Germinal center (tissue), 1 donor: ENCODE measurements around the gene CCDC136.

Source experiments
- DNase-seq: peaks from one replicate; pipeline ENCODE4 v3.0.0; 2012; ENCODE audit warnings: mixed read lengths, low spot score

CCDC136 gene

DNA sequence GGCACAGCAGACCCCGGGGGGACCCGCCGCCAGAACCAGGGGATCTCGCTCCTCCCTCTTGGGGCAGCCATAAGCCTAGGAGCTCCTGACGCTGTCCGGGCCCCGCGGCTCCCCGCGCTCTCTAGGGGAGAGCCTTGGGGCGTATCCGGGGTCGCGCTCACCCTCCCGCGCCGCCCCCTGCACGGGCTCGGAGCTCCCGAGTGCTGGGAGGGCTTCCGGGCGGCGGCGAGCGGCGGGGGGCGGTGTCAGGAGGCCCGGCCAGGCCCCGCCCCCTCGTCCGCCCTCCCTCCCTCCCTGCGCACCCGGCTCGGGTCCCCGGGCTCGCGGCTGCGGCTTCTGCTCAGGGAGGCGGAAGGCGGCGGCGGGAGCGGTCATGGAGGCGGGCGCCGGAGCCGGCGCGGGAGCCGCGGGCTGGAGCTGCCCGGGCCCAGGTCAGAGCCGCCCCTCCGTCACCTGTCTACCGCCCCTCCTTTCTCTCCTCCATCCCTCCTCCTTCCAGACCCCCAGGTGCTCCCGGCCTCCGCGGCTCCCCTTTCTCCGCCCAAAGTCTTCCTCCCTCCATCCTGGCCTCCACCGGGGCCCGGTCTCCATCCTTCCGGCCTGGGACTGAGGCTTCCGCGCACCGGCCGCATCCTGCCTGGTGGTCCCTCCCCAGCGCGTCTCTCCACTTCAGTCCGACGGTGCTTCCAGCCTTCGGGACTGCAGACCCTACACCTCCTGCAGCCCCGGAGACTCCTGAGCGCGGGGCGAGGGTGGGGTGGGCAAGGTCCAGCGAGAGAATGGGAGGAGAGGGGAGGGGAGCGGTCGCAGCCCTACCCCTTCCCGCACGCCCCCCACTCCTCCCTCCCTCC lies at the start of gene CCDC136:
Gene CCDC136 (plus strand): TSS at position 848 of the 851 bp plus-strand sequence. CDS start 444 bp downstream, outside the sequence.
- peak; percentile 92 for DNase-seq

DNA sequence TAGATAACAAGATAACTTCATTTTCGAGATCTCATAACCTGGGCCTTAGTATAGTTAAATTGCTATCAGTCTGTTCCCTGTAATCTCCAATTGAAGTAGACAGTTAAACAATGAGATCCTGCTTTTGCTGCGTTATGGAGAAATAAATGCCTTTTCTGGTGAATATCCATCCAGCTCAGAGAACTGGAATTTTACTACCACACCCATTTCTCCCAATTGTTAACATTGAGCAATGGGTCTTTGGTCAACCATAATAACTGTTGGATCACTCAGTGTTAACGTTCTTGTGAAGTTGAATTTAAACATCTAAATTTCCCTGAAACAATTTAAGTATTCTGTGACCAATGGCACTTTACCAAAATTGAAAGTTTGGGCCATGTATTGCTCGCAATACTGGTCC lies 49.6 kb upstream of the CCDC136 start:
- no peak for DNase-seq

DNA sequence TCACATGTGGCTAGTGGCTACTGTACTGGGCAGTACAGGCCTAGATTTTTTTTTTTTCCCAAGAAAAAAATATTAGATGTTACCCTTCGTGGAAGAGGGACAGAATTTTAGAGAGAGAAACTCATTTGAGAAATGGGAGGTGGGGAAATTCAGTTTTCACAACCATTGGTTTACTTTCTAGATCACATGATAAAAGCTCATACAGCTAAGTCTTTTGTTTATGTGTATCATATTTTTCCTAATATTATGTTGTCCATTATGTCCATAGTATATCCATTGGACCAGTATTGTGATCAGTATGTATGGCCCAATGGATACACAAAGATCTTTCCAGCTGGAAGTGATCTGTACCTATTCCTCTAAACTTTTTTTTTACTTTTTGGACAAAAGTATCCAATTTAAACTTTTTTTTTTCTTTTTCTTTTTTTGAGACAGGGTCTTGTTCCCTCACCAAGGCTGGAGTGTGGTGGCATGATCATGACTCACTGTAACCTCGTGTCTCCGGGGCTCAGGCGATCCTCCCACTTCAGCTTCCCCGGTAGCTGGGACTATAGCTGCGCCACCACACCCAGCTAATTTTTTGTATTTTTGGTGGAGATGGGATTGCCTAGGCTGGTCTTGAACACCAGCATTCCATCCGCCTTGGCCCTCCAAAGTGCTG lies 48.5 kb upstream of the CCDC136 start:
- no peak for DNase-seq

DNA sequence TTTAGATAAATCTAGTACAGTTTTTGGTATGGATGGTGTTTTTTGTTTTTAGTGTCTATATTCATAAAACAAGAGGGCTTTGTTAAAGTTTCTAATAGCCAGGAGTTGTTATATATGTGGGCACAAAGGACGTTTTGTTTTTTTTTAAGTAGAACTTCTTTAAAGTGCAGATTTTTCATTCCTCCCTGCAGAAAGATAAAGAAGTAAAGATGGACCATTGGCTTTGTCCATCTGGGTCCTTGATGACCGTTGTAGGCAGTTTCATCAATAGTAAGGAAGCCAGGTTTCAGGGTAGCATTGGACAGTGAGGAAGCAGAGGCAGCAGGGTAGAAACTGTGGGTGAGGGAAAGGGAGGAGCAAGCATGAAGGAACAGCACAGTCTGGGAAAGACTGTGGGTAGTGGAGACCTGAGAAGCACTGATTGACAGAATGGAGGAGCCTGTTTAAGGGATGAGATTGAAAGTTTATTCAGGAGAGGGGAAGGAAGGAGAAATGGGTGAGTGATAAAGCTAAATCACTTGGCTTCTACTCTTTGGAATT lies 47.3 kb upstream of the CCDC136 start:
- no peak for DNase-seq

DNA sequence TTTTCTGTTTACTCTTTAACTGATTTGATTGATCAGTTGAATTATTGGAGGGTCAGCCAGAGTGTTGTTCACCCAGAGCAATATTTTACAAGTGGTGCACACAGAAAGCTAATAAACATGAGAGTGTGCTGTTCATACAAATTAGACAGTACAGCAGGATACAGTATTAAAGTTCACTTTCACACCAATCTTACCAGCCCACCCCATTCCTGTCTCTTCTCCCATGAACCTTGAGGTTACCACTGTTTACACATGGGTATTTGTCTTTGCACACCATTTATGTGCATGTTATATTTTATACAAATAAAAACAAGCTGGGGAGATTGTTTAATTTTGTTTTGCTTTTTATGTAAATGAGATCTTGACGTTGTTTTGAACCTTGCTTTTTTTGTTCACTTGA lies 46.1 kb upstream of the CCDC136 start:
- DNase-seq = no peak

DNA sequence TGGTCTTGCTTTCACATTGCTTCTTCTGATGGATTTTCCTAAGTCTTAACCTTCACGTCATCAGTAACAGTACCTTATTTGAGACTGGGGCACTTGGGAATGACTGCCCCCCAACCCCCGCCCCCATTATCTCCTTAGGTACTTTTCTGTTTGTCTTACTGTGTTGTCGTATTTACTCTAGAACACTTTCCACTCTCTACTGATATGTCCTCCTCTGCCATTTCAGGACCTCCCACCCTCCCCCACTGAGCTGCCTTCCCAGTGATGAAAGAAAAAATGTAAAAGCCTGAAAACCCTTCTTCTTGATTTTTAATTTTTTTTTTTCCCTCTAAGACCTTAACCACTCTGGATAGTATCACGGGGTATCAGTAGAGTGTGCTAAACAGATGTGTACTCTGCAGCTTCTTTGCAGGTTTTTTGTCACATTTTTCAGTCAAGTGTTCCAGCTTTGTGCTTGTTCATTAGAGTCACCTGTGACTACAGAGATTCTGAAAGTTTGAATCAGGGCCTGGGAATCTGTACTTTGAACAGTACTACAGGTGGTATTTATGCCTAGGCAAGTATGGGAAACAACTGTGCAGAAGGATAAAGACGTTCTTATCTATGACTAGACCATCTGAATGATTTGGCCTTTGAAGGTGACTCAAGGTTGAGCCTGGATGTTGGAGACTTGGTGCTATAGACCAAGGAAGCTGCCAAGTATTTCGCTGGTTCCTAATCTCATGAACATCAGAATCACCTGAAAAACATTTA lies 44.3 kb upstream of the CCDC136 start:
- DNase-seq = no peak

DNA sequence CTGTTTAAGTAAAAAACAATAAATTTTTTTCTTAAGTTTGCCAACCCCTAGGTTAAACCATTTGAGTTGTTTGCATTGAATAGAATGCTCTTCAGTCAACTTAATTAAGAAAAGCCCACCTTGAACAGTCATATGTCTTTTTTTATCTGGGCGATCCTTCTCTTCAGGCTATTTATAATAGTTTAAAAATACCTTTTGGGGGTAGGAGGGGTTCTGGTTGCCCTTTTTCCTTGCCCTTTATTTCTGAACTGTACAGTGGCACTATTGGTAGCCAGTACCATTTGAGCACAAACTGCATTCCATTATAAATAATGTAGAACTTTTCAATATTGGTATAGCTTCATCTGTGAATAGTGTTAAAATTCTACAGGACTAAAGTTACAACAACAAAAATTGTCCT lies 39.5 kb upstream of the CCDC136 start:
- DNase-seq = no peak

DNA sequence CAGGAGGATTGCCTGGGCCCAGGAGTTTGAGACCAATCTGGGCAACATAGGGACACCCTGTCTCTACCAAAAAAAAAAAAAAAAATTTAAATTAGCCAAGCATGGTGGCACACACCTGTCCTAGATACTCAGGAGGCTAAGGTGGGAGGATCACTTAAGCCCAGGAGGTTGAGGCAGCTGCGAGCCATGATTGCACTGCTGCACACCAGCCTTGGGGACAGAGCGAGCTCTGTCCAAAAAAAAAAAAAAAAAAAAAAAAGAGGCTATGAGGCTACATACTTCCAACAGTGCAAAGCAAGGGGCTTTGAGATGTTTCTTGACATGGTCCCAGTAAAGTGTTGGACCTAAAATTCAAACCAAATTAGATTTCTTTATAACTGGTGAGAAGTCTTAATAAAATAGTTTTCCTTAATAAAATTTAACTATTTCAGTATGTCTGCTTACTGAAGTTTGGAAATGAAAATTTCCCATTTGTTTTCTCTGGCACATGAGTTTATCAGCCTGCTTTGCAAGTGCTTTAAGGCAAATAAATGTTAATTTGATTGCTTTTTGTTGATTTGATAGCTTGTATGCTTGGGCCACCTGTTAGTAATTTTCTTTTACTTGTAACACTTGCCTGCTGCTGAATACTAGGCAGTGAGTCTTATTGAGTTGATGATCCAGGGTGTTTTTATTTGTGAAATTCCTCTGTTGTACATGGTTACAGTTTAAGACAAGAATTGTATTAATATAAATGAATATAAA lies 36.5 kb upstream of the CCDC136 start:
- DNase-seq = no peak

DNA sequence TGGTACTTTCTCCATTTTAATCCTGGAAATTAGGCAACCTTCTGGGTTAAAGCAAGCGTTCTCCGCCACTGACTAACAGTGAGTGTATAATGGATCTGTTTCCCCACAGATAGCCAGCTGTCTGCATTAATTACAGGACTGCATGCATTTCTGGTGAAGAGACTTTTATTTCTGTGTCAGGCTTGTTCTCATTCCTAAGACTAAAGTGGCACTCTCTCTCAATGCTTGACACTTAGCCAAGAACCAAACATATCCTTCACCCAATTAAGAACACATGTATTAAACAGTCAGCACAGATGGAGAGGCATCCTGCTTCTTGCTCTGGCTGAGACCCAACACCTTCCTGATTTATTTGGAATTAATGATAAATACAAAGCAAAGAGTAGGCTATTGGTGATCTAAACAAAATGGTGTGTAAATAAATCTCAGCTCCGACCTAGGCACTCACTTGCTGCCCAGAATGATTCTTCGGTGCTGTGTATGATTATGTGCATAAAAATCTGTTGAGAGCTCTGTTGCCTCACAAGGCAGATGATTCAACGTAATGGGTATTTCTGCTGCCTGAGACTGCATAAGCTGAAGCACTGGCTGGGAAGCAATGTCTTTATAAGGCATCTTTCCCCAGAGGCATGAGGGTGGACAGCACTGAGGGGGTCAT lies 35.8 kb upstream of the CCDC136 start:
- no peak for DNase-seq

DNA sequence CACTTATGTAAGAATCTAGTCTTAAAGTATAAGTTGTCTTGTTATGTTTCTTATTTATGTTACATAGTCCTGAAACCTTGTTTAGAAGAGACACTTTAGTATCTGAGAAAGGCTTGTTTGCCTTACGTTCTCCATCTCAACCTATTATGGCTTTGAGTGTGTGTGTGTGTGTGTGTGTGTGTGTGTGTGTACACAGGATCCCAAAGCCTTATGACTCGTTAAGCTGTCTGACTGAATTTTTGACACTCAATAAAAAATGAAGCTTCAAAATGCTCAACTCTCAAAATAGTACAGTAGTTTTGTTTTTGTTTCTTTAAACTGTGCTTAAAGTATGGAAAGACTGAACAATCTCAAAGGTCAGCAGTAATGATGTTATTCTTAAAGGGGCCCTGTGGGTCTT lies 34.6 kb upstream of the CCDC136 start:
- no peak for DNase-seq

DNA sequence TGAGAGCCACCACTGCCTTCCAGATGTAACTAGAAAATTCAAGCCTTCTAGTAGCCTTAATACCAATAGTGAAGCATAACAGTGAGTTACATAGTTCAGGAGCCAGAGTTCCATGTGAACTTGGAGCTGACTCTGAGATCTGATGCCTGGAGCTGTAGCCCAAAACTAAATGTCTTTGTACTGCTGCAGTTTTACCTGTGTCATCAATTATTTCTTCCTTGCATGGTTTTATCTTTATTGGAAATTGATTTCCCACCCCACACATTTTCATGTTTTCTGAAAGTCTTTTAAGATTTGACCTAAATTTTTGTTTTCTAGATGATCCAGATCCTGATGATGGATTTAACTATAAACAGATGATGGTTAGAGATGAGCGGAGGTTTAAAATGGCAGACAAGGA lies 33.2 kb upstream of the CCDC136 start:
- no peak for DNase-seq

DNA sequence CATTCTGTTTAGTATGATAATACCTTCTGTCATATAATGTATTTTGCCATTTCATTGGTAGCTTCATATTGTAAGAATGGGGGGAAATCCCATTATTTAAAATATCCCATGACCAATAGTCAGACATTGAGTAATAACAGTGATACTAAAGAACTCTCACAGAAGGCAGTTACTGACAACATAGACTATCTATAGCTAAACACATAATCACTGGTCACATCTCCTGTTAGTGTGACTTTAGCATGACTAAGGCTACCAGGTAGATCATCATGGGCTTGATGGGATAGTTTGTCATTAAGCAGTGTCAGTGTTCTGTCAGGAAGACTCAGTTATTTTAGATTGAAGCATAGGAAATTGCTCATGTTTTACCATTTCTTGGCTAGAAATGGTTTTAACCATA lies 32.5 kb upstream of the CCDC136 start:
- DNase-seq = no peak

DNA sequence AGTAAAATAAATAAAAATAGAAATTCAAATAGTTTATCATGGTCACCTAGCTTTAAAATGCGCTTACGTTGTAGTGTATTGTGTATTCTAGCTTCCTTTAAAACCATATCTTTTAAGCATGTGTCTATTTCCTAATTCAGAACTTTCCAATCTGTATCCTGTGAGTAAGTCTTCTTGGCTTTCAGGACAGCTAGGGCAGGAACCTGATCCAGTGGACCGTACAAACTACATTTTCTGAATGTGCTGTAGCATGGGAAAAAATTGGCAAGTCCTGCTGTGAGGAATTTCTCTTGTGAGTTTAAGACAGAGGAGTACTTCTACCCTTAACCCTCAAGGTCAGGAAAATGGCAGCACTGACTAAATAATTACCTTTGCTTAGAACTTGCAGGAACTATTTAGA lies 28.2 kb upstream of the CCDC136 start:
- no peak for DNase-seq

DNA sequence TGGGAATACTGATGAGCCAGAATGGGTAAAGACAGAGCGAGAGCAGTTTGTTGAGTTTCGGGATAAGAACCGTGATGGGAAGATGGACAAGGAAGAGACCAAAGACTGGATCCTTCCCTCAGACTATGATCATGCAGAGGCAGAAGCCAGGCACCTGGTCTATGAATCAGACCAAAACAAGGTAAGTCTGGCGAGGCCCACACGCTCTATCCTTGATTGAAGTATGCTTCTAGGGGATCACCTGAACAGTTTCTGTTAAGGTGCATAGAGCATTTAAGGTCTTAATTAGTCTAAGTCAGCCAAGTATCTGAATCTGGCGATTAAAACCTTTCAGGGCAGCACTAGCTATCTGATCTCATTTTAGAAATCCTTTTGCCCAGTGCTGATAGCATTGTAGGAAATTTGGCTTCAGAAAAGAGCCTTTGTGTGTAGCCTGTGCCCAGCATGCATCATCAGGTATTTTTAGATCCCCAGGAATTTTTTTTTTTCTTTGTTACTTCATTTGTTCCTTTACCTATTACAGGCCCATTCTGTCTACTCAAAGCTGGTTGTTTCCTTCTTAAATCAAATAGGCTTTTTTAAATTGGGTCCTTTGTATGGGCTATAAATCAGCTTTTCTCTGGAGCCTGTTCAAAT lies 24.2 kb upstream of the CCDC136 start:
- DNase-seq = no peak

DNA sequence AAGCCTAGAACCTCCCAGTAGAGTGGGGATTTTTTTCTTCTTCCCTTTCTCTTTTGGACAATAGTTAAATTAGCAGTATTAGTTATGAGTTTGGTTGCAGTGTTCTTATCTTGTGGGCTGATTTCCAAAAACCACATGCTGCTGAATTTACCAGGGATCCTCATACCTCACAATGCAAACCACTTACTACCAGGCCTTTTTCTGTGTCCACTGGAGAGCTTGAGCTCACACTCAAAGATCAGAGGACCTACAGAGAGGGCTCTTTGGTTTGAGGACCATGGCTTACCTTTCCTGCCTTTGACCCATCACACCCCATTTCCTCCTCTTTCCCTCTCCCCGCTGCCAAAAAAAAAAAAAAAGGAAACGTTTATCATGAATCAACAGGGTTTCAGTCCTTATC lies 21.5 kb upstream of the CCDC136 start:
- DNase-seq = no peak

DNA sequence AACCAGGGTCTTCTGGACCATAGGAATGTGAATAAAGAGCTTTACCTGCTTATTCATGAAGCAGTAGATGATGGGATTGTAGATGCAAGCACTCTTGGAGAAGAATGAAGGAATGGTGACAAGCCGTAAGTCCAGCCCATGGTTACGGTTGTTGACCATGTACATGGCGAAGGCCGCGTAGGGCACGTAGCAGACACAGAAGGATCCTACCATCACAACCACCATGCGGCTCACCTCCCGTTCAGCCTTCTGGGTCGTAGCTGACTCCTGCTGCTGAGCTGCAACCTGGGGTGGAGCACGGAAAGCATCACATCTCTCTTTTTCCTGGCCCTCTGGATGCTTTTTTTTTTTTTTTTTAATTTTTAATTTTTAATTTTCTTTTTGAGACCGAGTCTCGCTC lies 18.2 kb upstream of the CCDC136 start:
- DNase-seq = no peak

DNA sequence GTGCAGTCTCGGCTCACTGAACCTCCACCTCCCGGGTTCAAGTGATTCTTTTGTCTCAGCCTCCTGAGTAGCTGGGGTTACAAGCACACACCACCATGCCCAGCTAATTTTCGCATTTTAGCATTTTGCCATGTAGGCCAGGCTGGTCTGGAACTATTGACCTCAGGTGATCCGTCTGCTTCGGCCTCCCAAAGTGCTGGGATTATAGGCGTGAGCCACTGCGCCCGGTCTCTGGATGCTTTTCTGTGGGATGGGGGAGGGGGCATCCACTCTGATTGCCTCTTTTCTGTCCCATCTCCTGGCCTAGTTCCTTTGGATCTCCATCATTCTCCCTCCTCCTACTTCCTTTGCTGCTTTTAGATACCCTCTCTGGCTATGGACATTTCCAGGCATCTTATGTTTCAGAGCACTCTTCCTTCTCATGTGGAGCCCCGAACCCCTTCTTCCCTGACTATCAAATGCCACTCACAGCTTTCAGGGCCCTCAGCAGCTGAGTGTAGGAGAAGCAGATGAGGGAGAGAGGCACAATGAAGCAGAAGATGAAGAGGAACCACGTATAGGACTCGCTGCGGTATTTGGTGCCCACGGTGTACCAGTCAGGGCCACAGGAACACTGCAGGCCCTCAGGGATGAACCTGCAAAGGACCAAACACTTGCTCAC lies 17.6 kb upstream of the CCDC136 start:
- DNase-seq = no peak

DNA sequence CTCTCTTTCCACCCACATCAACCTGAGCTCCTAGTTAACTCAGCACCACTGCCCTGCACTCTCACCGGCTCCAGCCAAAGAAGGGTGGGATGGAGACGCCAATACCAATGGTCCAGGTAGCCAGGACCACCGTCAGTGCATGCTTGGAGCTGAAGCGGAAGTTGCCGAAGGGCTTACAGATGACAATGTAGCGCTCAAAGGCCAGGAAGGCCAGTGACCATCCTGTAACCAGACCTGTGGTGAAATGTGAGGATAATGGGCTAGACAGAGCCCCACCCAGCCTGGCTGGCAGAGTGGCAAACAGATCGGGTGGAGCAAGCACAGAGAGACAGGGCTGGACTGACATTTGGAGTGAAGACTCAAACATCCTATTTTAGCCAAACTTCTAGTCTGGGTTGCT lies 16.8 kb upstream of the CCDC136 start:
- no peak for DNase-seq

DNA sequence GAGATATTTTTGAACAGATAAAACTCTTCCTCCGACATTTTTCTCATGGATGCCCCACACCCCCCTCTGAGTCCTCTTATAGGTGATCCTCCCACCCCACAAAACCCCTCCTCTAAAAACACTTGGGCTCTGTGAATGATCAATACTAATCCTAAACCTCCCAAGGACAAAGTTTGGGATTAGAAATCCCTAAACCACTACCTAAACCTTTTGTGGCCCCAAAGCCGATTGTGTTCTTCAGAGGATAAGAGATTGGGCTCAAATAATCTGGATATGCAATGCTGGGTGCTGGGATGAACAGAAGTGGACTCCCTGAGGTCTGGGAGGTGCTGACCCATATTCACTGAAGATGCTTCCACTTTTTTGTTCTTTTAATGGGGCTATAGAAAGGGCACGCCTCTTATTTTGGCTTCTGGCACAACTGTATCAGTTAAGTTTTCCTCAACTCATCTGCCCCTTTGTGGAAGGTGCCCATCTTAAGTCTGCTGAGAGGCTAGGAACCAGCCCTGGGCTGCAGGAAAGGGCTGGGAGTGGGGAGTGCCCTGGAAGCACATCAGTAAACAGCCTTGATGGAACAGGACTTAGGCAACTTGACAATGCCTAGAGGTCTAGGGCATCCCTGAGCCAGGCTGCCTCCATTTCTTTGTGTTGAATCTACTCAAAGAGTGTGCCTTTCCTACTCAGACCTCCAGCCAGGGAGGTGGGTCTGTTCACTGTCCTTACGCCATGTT lies 15.9 kb upstream of the CCDC136 start, which contains the start of gene OPN1SW:
Gene OPN1SW (minus strand): TSS at position 51 of the 731 bp plus-strand sequence. CDS start 13 bp downstream, at position 38.
- no peak for DNase-seq
